HG03565 (cell line): ENCODE data around the gene MRPL40.
"Not testable (repeated sequence)": the region's sequence is repeated elsewhere in the genome, so short reads cannot be mapped to it uniquely, and the experiment has no call there.

Experiments
- ATAC-seq: cut with Tn5 transposase; IDR thresholded peaks from one replicate; pipeline ENCODE4 v1.9.1; 2021; ENCODE audit warnings: mild to moderate bottlenecking, moderate library complexity; ENCODE audit not compliant: unreplicated experiment

MRPL40 gene

GRCh38 chr22:19440411-19441195 lies 8.3 kb downstream of the MRPL40 start:
- no peak for ATAC-seq

- ATAC-seq, result no peak
Measured at GRCh38 chr22:19442166-19442565, 9.8 kb downstream of the MRPL40 start.

- no peak for ATAC-seq
Measured at GRCh38 chr22:19443544-19444211, 11.3 kb downstream of the MRPL40 start.

- ATAC-seq, result not testable (repeated sequence)
Measured at GRCh38 chr22:19445279-19445982, 13.1 kb downstream of the MRPL40 start.

GRCh38 chr22:19446603-19447329 lies 14.4 kb downstream of the MRPL40 start:
- ATAC-seq, result no peak

GRCh38 chr22:19447330-19448075 lies 15.2 kb downstream of the MRPL40 start, which contains the start of gene C22orf39:
Gene C22orf39 (minus strand): TSS chr22:19447711. CDS start chr22:19447688, 23 bp downstream.
- peak; percentile 68 for ATAC-seq

- peak; percentile 27 for ATAC-seq
Measured at GRCh38 chr22:19448076-19448607, 15.8 kb downstream of the MRPL40 start.

- no peak for ATAC-seq
Measured at GRCh38 chr22:19448739-19449421, 16.5 kb downstream of the MRPL40 start.

- ATAC-seq, result no peak
Measured at GRCh38 chr22:19449422-19449767, 17.1 kb downstream of the MRPL40 start.

- ATAC-seq, result no peak
Measured at GRCh38 chr22:19450363-19451175, 18.2 kb downstream of the MRPL40 start.

GRCh38 chr22:19451570-19451969 lies 19.2 kb downstream of the MRPL40 start:
- no peak for ATAC-seq

- no peak for ATAC-seq
Measured at GRCh38 chr22:19453718-19454117, 21.4 kb downstream of the MRPL40 start.

- ATAC-seq, result no peak
Measured at GRCh38 chr22:19454156-19454555, 21.8 kb downstream of the MRPL40 start.

GRCh38 chr22:19455033-19455432 lies 22.7 kb downstream of the MRPL40 start:
- ATAC-seq, result no peak

GRCh38 chr22:19455585-19456370 lies 23.4 kb downstream of the MRPL40 start:
- no peak for ATAC-seq

GRCh38 chr22:19456541-19456940 lies 24.2 kb downstream of the MRPL40 start:
- ATAC-seq, result no peak

GRCh38 chr22:19457828-19458428 lies 25.6 kb downstream of the MRPL40 start:
- ATAC-seq, result no peak
